Right lung (tissue), 10 donors: ENCODE results near the gene CHKB. TPM values are rescaled to one million over a fixed set of nuclear protein-coding genes. Genes with fewer than 3 reads are reported as not detected.
A peak's percentile ranks its signal among the peaks of the same experiment; 100 is the strongest.
"Not testable (repeated sequence)": the region's sequence is repeated elsewhere in the genome, so short reads cannot be mapped to it uniquely, and the experiment has no call there.

Experiments
- DNase-seq, 2 donors: peaks; one replicate each; pipeline ENCODE4 v3.0.0-alpha.2; 2013
- long read RNA-seq, 8 donors: transcript quantifications; one replicate each; lab custom pipeline, GENCODE V29; 2026
- polyA plus RNA-seq, 5 donors: library from polyadenylated mRNA; unstranded; fragments of 120-200 nt; gene quantifications; one replicate each; pipeline versions ENCODE4 v1.2.1 to v1.2.3, GENCODE V29; 2013; ENCODE audit warnings: inconsistent platforms in 1 of 5, low replicate concordance in 1 of 5; ENCODE audit not compliant: insufficient read length in 5 of 5, insufficient read depth in 1 of 5

The CHKB gene, protein sequence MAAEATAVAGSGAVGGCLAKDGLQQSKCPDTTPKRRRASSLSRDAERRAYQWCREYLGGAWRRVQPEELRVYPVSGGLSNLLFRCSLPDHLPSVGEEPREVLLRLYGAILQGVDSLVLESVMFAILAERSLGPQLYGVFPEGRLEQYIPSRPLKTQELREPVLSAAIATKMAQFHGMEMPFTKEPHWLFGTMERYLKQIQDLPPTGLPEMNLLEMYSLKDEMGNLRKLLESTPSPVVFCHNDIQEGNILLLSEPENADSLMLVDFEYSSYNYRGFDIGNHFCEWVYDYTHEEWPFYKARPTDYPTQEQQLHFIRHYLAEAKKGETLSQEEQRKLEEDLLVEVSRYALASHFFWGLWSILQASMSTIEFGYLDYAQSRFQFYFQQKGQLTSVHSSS
- polyA plus RNA-seq = 10 to 100 TPM; 75.5 to 84.8 (median 82.1) TPM
- long read RNA-seq, donor 1, transcript CHKB-201 (11 exons, 1,638 nt) = major isoform, 12 of 21 reads
- long read RNA-seq, donor 1, partial matches to known transcripts = 5 of 21 reads
- long read RNA-seq, donor 1, other reads (novel, unspliced or antisense) = 0 of 21 reads
- long read RNA-seq, donor 2, partial matches to known transcripts = 0 of 7 reads
- long read RNA-seq, donor 2, other reads (novel, unspliced or antisense) = 0 of 7 reads
- long read RNA-seq, donor 3, transcript CHKB-212 (9 exons, 2,069 nt) = minor isoform, 5 of 25 reads
- long read RNA-seq, donor 3, transcript CHKB-201 (11 exons, 1,638 nt) = major isoform, 7 of 25 reads
- long read RNA-seq, donor 3, partial matches to known transcripts = 11 of 25 reads
- long read RNA-seq, donor 3, other reads (novel, unspliced or antisense) = 0 of 25 reads
- long read RNA-seq, donor 4, partial matches to known transcripts = 0 of 6 reads
- long read RNA-seq, donor 4, other reads (novel, unspliced or antisense) = 0 of 6 reads
- long read RNA-seq, donor 5, transcript CHKB-201 (11 exons, 1,638 nt) = major isoform, 12 of 15 reads
- long read RNA-seq, donor 5, partial matches to known transcripts = 0 of 15 reads
- long read RNA-seq, donor 5, other reads (novel, unspliced or antisense) = 0 of 15 reads
- long read RNA-seq, donor 6, transcript CHKB-201 (11 exons, 1,638 nt) = major isoform, 5 of 9 reads
- long read RNA-seq, donor 6, partial matches to known transcripts = 0 of 9 reads
- long read RNA-seq, donor 6, other reads (novel, unspliced or antisense) = 0 of 9 reads
- long read RNA-seq, donor 7, transcript CHKB-201 (11 exons, 1,638 nt) = major isoform, 7 of 11 reads
- long read RNA-seq, donor 7, partial matches to known transcripts = 0 of 11 reads
- long read RNA-seq, donor 7, other reads (novel, unspliced or antisense) = 0 of 11 reads
- long read RNA-seq, donor 8, transcript CHKB-201 (11 exons, 1,638 nt) = major isoform, 5 of 5 reads
- long read RNA-seq, donor 8, partial matches to known transcripts = 0 of 5 reads
- long read RNA-seq, donor 8, other reads (novel, unspliced or antisense) = 0 of 5 reads

DNA sequence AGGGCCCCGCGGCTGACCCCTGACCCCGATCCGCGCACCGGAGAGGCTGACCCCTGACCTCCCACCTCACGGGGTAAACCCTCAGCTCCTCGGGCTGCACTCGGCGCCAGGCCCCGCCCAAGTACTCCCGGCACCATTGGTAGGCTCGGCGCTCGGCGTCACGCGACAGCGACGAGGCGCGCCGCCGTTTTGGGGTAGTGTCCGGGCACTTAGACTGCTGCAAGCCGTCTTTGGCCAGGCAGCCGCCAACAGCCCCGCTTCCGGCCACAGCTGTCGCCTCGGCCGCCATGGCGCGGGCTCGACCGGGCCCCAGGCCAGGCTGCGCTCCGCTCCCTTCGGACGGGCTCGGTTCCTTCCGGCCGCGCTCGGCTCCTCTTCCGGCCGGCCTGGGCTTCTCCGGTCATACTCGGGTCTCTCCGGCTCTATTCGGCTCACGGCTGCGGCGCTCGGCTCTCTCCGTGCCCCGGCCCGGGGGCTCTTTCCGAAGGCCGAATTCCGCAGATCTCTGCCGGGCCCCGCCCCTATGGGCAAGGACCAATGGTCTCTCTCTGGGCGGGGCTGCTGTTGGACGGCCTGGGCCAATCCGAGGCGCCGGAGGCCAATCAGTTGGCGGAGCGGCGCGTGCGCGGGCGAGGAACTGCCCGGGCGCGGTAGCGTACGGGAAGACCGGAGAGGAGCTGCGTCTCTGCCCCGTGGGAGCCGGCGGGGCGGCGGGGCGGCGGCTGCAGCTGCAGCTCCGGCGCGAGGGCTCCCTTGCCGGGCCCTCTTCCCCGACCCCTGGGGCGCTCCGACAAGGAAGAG is at the start of gene CHKB:
Gene CHKB, minus strand, starts transcription at position 357 of the 801 bp plus-strand sequence. Its CDS starts 68 bp downstream, at position 289.
- peak; percentile 98 to 99 for DNase-seq

DNA sequence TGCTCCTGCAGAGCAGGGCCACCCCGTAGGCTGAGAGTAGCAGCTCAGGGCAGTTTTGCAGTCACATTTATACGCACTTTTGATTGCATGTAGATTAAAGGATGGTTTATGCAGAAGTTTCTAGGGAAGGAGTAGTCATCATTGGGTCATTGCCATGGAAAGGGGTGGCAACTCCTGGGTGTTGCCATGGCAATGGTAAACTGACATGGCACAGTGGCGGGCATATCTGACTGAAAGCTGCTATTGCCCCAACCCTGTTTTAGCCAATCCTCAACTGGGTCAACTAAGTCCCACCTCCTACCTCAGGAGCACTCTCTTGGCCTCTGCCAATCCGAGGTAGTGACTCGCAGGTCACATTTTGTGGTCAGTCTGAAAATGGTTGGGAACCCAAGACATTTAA is 47.7 kb upstream of the CHKB start:
- no peak for DNase-seq

DNA sequence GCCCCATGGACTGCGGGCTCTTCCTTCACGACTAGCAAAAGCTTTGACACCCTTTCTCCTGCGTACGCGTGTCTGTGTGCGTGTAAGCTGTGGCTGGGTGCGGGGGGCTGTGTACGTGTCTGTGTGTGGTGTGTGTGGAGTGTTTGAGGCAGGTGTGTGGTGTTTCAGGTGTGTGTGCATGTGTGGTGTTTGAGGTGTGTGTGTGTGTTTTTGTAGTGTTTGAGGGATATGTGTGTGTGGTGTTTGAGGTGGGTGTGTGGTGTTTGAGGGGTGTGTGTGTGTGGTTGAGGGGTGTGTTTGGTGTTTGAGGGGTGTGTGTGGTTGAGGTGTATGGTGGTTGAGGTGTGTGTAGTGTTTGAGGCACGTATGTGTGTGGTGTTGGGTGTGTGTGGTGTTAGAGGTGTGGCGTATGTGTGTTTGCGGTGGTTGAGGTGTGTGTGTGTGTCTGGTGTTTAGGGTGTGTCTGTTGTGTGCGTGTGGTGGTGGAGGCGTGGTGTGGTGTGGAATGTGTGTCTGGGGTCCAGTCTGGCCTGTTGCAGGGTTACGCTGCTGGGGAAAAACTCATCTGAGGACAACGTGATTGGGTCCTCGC is 46.0 kb upstream of the CHKB start:
- DNase-seq = no peak

DNA sequence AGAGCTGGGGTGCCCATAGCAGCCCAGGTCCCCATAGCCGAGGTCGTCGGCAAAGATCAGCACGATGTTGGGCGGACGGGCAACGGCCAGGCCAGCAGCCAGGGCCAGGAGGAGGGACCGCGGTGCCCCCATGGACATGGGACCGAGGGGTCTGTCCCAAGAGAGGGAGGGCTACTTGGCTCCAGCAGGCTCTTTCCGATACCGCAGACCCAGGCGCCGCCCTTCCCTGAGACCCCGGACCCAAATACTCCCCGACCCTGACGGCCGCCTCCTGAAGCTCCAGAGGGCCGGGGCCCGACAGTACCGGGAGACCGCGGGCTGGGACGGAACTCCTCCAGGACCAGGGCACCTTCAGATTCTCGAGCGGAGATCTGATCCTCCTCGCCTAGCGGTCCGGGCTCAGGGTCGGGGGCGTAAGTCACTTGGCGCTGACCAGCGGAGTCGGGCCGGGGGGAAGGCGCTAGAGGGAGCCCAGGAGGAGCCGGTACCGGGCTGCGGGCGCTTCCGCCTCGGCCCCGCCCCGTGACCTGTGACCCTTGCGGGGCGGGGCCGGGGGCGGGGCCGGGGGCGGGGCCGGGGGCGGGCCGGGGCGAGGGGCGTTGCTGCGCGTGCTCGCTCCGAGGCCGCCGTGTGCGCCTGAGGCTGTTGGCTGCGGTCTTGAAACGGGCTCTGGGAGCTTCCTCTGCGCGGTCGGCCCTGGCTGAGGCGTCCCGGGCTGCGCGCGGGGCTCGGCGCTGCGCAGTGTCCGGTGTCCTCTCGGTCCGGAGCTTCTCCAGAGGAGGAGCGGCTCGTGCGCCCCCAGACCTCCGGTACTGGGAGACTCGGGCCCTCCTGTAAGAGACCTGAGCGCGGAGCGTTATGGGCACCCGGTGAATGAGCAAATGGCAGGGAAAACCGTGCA is 45.2 kb upstream of the CHKB start, which contains the start of gene ARSA:
Gene ARSA, minus strand, starts transcription at position 511 of the 901 bp plus-strand sequence. Its CDS starts 373 bp downstream, at position 138.
- DNase-seq = peak; percentile 77 to 78

DNA sequence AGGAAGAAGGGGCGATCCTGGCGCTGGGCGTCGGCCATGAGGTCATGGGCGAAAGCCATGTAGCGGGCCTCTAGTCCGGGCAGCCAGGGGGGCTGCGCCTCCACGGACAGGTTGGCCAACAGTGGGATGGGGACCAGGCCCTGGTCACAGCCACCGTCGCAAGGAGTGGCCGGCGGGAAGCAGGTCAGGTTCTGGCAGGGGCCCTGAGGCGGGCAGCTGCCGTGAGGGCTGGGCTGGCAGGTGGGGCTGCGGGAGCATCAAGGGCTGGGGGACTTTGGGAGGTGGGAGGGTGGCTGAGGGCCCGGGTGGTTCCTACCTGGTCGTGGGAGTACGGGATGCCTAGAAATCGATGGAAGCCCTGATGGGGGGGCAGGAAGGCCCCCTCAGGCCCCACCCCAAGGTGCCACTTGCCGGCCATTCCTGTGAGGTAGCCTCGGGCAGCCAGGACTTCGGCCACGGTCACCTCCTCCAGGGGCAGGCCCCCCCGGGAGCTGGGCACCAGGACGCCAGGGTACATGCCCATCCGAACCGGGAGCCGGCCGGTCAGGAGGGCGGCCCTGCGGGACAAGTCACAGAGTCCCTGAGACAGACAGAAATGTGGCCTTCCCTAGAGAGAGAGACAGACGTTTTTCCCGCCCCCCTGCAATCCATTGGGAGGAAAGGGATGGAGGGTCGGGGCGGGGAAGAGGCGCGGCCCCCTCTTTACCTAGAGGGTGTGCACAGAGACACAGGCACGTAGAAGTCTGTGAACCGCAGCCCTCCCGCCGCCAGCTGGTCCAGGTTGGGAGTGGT is 44.4 kb upstream of the CHKB start:
- DNase-seq = no peak

DNA sequence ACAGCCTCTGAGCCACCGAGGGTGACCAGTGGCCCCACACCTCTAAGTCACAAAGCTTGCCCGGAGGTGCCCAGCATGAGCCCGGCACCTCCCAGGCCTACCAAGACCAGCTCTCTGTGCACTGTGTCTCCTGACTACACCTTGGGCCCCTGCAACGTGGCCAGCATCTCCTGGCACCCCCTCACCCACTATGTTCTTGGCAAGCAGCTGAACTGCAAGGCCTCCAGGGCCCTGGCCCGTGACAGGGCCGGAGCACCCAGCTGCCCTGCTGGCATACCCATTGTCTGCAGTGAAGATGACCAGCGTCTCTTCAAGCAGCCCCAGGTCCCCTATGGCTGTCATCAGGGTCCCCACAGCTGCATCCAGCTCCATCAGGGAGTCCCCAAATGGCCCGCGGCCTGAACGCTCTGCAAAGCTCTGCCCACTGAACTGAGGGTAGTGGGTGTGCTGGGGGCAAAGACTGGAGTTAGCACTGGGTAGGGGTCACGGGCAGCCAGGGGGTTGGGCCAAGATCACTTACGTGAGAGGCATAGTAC is 43.7 kb upstream of the CHKB start:
- no peak for DNase-seq

DNA sequence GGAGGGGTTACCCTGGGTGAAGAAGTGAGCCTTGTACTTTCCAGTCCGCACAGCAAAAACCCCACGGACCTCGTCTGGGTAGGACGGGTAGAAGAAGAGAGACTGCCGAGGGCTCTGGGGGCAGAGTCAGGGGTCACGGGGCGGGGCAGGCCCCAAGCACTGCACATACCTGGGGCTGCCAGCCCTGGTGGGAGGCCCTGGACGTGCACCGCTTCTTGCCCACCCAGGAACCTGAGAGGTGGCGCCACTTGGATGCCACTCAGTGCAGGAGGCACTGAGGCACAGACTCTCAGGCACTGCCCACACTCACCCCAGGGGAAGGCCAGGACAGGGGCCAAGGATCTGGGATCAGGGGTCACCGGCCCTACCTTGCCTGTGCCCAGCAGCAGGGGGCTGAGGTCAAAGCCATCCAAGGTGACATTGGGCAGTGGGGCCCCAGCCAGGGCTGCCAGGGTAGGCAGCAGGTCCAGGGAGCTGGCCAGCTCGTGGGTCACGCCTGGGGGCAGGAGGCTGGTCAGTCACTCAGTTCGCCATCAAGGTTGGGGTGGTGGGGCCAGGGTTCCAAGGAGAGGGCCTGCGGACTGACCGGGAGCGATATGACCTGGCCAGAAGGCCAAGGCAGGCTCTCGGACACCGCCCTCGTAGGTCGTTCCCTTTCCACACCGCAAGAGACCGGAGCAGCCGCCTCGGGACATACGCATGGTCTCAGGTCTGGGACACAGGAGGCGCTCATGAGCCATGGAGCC is 43.1 kb upstream of the CHKB start:
- no peak for DNase-seq

DNA sequence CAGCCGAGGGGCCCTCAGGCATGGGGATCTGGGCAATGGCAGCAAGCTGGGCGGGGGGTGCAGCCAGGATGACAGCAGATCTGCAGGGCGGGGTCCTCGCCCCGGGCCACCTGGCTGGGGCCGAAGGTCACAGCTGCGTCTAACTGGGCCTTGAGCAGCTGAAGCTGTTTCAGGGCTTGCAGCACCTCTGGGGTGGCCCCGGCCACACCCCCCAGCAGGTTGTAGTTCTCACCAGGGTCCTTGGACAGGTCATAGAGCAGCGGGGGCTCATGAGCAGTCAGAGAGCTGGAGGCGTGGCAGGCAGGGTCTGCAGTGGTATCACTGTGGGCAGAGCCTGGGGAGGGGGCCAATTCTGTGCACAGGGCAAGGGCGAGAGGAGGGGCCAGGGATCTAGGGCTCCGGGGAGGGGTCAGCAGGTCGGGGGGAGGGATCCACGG is 42.5 kb upstream of the CHKB start:
- DNase-seq = no peak

DNA sequence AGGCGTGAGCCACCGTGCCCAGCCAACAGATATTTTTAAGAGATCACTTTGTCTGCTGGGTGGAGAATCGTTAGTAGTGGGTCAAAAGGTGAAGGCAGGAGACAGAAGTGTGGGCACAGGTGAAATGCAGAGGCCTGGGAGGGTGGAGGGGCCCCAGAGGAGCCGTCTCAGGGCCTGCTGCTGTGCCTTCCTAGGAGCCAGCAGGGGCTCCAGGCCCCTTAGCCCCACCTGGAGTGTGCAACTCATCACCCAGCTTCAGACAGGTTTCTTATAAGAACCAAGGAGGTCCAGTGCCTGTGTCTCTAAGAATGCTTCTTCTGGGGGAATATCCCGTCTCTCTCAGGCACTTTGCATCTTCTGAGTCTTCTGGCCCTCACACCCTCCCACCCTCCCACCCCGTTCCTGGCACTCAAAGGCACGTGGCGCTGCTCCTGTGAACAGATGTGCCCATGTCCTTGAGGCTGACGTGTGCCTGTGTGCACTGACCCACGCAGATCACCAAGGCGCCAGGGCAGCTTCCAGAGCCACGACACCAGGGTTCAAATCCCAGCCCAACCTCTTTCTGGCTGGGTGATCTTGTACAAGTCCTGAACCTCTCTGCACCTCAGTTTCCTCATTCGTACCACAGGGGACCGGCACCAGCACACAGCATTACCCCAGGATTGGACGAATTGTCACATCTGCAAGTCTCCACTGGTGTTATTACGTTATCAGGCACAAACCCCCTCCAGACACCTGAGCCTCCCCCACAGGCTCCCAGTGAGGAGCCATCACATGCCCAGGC is 41.9 kb upstream of the CHKB start:
- no peak for DNase-seq

DNA sequence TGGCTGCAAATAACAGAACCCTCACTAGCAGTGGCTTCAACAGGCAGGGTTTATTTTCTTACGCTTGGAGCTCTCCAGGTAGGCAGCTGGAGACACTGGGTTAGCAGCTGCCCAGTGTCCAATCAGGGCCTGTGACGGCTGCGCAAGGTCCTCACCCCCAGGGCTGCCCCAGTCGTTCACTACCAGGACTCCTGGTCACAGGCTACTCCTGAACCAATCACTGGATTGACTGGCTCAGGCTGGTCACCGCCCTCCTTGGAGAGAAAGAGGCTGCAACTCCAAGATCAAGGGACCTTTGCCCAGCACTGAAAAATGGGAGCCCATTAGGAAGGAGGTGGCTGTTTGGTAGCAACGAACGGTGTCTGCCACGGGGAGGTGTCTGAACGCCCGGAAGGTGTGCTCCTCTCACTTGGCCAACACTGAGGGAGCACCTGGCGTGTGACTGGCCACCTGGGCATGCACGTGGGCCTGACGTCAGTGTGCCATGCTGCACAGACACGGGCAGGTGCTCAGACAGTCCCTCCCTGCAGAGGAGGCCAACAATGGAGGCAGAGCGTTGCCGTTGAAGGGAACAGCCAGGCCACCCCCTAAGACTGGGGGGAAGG is 40.2 kb upstream of the CHKB start:
- DNase-seq = no peak

DNA sequence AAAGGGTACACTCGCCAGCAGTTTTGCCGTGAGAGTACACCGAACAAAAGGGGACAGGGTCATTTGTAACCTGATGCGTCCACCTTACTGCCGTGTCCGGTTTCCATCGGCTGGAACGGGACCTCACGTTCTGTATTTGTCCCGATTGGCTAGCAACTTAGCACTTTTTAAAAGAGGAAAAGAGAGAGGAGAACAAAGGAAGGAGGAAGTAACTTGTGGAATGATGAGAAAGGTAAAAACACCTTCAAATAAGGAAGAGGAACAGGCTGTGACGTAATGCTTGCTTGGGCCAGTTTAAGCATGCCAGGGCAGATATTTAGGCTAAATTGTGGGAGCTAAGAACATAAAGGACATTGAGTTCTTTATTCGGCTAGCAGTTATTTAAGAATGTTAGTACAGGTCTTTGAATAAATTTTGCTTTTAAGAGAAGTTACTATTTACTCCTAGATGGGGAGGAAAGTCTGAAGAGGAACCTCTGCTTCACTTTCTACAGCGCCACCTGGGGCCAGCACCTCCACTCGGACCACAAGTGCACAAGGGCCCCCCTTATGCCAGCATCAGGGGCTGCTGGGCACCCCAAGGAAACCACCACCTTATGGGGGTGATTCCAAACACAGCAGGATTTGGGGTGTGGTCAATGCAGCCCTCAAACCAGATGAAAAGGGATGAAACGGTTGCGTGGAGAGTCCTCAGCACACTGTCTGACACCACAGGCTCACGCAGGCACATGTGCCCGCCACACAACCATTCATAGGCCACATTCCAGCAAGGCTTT is 39.5 kb upstream of the CHKB start:
- no peak for DNase-seq

DNA sequence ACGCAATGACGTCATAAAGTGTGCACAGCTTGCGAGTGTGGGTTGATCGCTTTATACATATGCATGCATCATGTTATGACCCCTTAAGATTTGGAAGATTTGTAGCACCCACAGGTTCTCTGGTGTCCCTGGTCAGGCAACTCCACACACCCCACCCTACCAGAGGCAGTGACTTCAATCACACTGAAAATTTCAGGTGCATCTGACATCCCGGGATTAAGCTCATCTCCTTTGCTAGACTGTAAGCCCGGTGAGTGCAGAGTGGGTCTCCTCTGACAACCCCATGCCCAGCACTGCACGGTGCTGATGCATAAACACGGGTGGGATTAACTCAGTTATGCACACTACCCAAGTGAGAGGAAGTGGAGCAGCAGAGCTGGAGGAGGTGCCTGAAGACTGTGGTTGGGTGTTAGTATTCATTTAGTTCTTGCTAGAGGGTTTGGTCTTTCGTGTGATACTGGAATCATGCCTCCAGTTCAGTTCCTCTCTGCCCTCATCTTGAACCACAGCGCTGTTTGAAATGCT is 38.8 kb upstream of the CHKB start:
- no peak for DNase-seq

DNA sequence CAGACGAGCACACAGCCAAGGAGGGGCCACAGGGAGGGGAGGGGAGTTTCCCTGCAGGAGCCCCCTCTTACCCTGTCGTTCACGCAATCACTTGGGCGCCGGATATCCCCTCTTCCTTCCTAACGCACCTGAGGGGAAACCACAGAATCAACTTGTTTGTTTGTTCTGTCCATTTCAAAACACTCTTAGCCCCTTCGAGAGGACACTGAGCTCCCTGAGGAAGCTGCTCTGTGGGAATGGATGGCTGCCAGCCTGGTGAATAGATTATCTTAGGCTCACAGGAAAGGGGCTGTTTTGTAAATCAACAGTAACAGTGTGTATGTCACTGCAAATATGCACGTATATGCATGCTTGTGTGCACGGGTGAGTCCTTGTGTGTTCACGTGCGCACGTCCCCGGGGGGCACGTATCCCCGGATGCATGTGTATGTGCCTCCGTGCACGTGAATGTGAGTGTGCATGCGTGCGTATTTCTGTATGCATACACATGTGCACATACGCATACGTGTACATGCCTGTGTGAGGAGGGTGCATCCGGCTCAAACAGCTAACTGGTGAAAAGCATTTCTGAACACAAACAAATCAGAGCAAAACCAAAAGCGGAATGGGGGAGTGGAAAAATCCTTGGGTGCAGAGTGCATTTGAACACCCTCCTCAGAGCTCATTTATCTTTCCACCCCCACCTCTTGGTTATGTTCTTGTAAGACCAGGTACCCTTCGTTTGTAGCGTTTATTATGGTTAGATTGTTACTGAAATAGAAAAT is 38.1 kb upstream of the CHKB start:
- DNase-seq = peak in 1 of 2 donors; percentile 73

DNA sequence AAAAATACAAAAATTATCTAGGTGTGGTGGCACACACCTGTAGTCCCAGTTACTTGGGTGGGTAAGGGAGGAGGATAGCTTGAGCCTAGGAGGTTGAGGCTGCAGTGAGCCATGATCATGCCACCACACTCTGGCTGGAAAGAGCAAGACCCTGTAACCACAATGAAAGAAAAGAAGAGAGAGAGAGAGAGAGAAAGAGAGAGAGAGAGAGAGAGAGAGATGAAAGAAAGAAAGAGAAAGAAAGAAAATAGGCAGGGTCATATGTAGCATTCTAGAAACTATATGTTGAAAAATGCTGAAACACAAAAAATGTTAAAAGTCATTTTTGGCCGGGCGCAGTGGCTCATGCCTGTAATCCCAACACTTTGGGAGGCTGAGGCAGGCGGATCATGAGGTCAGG is 31.6 kb upstream of the CHKB start:
- DNase-seq = not testable (repeated sequence)
